Neural progenitor cell (in vitro differentiated cells): ENCODE measurements around the gene PRKCD.
A peak's percentile ranks its signal among the peaks of the same experiment; 100 is the strongest.

ENCODE experiments used
- EZH2 ChIP-seq: fragments of 200-600 bp; sonication (generic); IDR thresholded peaks from 2 replicates; pipeline ENCODE4 v1.6.1; 2017; ENCODE audit warnings: antibody characterized with exemption, mild to moderate bottlenecking, moderate library complexity
- EZH2phosphoT487 ChIP-seq: fragments of 200-600 bp; sonication (generic); IDR thresholded peaks from 2 replicates; pipeline ENCODE4 v1.6.1; 2017; ENCODE audit warnings: antibody characterized with exemption
- TF ChIP-seq, protein P1 (sequence below): fragments of 200-600 bp; sonication (generic); IDR thresholded peaks from 2 replicates; pipeline ENCODE4 v1.5.1; 2017; ENCODE audit warnings: antibody characterized with exemption, mild to moderate bottlenecking

DNA sequence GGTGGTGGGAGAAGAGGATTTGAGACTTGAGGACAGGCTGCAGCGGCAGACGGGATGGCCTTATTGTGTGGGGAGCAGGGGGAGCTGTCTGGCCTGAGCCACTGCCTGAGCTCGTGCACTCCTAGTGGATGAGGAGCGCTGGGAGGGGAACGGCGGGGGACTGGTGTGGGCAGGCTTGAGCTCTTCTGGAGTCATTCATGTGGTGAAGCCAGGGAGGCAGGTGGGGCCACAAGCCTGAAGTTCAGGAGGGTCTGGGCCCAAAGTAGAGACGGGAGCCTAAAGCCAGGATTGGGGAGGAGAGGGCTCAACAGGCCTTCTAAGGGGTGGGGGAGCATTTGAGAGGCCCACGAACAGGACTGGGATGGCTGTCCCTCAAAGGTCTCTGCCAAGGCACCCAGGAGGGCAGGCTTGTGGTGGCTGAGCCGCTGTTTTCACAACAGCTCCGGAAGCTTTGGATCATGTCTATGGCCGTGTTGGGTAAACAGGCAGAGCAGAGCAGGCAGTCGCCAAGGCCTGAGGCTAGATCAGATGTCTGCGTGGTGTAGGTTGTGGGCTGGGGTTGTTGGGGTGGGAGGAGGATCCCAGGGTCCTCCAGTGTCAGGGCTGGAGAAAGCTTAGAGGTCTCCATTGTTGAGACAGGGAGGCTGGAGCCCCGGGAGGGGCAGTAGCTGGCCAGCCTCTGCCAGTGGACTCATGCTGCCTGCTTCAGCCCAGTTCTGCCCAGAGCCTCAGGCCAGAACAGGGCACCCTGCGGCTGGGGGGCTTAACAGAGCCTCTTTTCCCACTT is 8.2 kb downstream of the PRKCD start:
- TF ChIP-seq, protein P1, sequence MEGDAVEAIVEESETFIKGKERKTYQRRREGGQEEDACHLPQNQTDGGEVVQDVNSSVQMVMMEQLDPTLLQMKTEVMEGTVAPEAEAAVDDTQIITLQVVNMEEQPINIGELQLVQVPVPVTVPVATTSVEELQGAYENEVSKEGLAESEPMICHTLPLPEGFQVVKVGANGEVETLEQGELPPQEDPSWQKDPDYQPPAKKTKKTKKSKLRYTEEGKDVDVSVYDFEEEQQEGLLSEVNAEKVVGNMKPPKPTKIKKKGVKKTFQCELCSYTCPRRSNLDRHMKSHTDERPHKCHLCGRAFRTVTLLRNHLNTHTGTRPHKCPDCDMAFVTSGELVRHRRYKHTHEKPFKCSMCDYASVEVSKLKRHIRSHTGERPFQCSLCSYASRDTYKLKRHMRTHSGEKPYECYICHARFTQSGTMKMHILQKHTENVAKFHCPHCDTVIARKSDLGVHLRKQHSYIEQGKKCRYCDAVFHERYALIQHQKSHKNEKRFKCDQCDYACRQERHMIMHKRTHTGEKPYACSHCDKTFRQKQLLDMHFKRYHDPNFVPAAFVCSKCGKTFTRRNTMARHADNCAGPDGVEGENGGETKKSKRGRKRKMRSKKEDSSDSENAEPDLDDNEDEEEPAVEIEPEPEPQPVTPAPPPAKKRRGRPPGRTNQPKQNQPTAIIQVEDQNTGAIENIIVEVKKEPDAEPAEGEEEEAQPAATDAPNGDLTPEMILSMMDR, result peak; percentile 25
- no peak for TF ChIP-seq EZH2
- no peak for TF ChIP-seq EZH2phosphoT487
